Esophagus squamous epithelium (tissue), 5 donors: Measurements from ENCODE around the gene BRD7. TPM values are rescaled to one million over a fixed set of nuclear protein-coding genes. Genes with fewer than 3 reads are reported as not detected.

Source experiments
- DNase-seq: peaks from one replicate; lab custom pipeline; 2025; lab: John Stamatoyannopoulos, UW
- H3K27ac ChIP-seq, 4 donors: fragments of 200-600 bp; sonication (generic); one replicate each; pipeline ENCODE4 v1.5.1; 2016 to 2019; ENCODE audit warnings: mild to moderate bottlenecking in 1 of 4
- H3K27me3 ChIP-seq, 4 donors: fragments of 200-600 bp; sonication (generic); 1 replicate in 3 of 4; 2 replicates in 1 of 4; pipeline versions ENCODE4 v1.5.1 to v1.6.0; 2017 to 2021; ENCODE audit warnings: antibody characterized with exemption in 1 of 4
- H3K36me3 ChIP-seq, 3 donors: fragments of 200-600 bp; sonication (generic); one replicate each; pipeline ENCODE4 v1.5.1; 2016 to 2019
- H3K4me1 ChIP-seq, 3 donors: fragments of 200-600 bp; sonication (generic); one replicate each; pipeline ENCODE4 v1.5.1; 2017 to 2019
- H3K4me3 ChIP-seq, 4 donors: fragments of 200-600 bp; sonication (generic); 1 replicate in 3 of 4; 2 replicates in 1 of 4; pipeline ENCODE4 v1.5.1; 2016 to 2019; ENCODE audit warnings: mild to moderate bottlenecking in 2 of 4, moderate library complexity in 1 of 4
- H3K9me3 ChIP-seq, 3 donors: fragments of 200-600 bp; sonication (generic); one replicate each; pipeline ENCODE4 v1.5.1; 2016 to 2019
- POLR2A ChIP-seq, 4 donors: fragments of 450-650 bp; IDR thresholded peaks; one replicate each; pipeline ENCODE4 v1.6.1; 2017; ENCODE audit warnings: antibody characterized with exemption in 4 of 4, mild to moderate bottlenecking in 4 of 4, moderate library complexity in 3 of 4
- WGBS, 2 donors: methylation state at CpG; one replicate each; pipeline ENCODE4 v1.1.5; 2018; 5-methylcytosine and 5-hydroxymethylcytosine counted together
- intact Hi-C: fragments of 100-400 bp; cut with DNase I; formaldehyde crosslinking; loops from one replicate; pipeline ENCODE4 v1.15.0; 2022
- total RNA-seq, 4 donors: library from RNA; depleted of rRNA; stranded (reverse); fragments of >200 nt; gene quantifications; one replicate each; pipeline ENCODE4 v1.1.0, GENCODE V29; 2016
- TF ChIP-seq, protein P1 (sequence below), 6 experiments: fragments of 450-650 bp in 4 of 6; fragments of 200-600 bp in 2 of 6; sonication (generic) in 2 of 6; IDR thresholded peaks; one replicate each; pipeline ENCODE4 v1.5.1; 2016 to 2019; ENCODE audit warnings: antibody characterized with exemption in 6 of 6, mild to moderate bottlenecking in 4 of 6, moderate library complexity in 4 of 6
- donor health status: DM: yes; HTN: yes; CAD: no.

BRD7 gene
- total RNA-seq, 4 donors from 2014 or later: 42.0 to 81.9 (median 51.4) TPM

DNA sequence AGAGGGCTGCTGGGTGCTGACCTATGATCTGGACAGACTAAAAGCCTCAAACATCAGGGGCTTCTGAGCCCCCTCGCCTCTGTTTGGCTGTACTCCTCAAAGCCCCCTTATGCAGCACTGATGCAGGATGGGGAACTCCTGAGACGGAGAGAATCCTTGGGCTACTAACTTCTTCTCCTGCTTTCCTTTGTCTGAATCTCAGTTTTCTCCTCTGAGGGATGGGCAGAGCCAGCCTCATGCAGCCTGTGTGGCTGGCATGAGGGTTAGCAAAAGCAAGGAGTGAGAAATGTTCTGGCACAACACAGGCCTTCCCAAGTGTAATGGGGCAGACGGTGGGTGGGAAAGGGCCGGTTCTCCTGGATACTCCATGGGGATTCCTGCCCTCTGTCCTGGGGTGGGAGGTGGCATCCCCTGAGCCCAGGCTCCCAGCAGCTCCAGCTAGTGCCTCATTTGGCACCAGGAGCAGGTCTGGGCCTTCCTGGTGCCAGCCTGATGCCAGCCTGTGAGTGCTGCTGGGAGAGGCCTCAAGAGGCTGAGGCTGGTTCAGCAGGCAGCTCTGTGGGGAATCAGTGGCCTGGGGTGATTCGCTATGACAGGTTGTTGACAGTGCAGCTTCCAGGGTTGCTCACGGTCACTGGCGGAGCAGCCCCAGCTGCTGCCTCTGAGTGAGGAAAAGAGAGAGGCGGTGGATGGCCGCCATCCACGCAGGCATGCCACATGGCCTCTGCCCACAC is 4.0 kb upstream of the BRD7 start:
- Histone ChIP-seq H3K4me3 (no peak overlapping the region), H3K9me3 (no peaks in the 10 kb centered on the region), H3K27me3 (no peaks in the 10 kb centered on the region), H3K27ac (peak overlapping the region in 3 of 4 donors; percentile 43 to 60 (median 50)), H3K4me1 (peaks cover 2 to 28% (median 6%) of the 10 kb centered on the region in 3 donors), H3K36me3 (no peaks in the 10 kb centered on the region)
- TF ChIP-seq POLR2A (IDR thresholded peaks at IDR 0.05): no peak
- TF ChIP-seq, protein P1, sequence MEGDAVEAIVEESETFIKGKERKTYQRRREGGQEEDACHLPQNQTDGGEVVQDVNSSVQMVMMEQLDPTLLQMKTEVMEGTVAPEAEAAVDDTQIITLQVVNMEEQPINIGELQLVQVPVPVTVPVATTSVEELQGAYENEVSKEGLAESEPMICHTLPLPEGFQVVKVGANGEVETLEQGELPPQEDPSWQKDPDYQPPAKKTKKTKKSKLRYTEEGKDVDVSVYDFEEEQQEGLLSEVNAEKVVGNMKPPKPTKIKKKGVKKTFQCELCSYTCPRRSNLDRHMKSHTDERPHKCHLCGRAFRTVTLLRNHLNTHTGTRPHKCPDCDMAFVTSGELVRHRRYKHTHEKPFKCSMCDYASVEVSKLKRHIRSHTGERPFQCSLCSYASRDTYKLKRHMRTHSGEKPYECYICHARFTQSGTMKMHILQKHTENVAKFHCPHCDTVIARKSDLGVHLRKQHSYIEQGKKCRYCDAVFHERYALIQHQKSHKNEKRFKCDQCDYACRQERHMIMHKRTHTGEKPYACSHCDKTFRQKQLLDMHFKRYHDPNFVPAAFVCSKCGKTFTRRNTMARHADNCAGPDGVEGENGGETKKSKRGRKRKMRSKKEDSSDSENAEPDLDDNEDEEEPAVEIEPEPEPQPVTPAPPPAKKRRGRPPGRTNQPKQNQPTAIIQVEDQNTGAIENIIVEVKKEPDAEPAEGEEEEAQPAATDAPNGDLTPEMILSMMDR (IDR thresholded peaks at IDR 0.05): peak in 1 of 6 experiments; percentile 26
- 45 to 69% methylated on average over 2 to 8 of the region's 10 CpGs for WGBS, 2 donors
- intact Hi-C loops: loop anchor here (5.0 kb wide), 1 partner anchor 295 kb away; no protein-coding TSS in a partner anchor
- no peak for DNase-seq

DNA sequence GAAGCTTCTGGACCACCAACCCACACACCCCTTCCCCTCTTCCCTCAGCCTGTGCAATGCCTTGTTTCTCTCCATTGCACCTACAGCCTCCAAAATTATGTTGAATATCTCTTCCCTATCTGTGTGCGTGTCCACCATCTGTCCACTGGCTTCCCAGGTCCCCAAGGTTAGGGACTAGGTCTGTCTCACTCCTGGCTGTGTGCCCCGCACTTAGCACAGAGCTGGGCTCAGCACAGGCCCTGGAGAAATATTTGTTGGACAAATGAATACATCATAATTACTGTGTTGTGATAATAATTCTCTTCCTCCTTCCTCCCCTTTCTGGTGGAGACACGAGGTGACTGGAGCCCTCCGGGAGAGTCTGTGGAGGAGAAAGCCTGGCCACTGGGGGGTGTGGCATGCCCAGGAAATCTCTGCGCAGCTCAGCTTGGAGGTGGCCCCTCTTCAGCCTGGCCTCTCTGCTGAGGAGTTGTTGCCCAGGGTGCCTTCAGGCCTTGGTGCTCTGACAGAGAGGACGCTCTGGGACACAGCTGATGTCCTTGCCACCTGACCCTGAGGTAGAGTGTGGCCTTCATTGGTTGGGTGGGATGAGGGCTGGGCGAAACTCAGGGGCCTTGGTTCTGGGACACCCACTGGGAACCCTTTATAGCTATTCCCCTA is 3.3 kb upstream of the BRD7 start:
- Histone ChIP-seq H3K4me1 (peaks cover 7 to 35% (median 13%) of the 10 kb centered on the region in 3 donors), H3K36me3 (no peaks in the 10 kb centered on the region), H3K27me3 (no peaks in the 10 kb centered on the region), H3K9me3 (no peaks in the 10 kb centered on the region), H3K27ac (peak overlapping the region in 2 of 4 donors; percentile 43 to 60), H3K4me3 (no peak overlapping the region)
- 69 to 70% methylated on average over 4 to 5 of the region's 7 CpGs for WGBS, 2 donors
- no peak for TF ChIP-seq POLR2A (IDR thresholded peaks at IDR 0.05)
- TF ChIP-seq, protein P1 (IDR thresholded peaks at IDR 0.05): peak in 1 of 6 experiments; percentile 6
- intact Hi-C loops: loop anchor here (5.0 kb wide), 1 partner anchor 295 kb away; no protein-coding TSS in a partner anchor
- no peak for DNase-seq

DNA sequence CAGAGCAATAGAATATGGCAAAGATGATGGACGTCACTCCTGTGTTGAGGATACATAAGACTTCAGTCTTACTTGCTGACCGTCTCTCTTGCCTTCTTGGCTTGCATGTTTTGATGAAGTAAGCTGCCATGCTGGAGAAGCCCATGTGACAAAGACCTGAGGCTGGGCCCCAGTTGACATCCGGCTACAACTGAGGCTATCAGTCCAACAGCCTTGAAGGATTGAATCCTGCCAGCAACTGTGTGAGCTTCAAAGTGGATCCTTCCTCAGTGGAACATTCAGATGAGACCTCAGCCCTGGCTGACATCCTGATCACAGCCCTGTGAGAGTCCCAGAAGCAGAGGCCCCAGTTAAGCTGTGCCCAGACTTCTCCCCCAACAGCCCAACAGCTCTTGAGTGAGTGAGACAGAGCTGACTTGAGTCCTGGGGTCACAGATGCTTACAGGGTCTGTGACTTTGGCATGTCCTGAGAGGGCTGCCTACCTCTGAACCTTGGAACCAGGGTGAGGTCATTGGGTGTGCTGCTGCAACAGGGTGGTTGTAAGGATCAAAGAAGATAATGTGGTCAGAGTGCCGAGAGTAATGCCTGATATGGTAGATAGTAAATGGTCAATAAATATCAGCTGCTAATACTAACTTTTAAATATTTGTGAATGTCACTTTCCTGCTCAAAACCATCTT is 2.4 kb upstream of the BRD7 start:
- intact Hi-C loops: loop anchor here (5.0 kb wide), 1 partner anchor 296 kb away; no protein-coding TSS in a partner anchor

DNA sequence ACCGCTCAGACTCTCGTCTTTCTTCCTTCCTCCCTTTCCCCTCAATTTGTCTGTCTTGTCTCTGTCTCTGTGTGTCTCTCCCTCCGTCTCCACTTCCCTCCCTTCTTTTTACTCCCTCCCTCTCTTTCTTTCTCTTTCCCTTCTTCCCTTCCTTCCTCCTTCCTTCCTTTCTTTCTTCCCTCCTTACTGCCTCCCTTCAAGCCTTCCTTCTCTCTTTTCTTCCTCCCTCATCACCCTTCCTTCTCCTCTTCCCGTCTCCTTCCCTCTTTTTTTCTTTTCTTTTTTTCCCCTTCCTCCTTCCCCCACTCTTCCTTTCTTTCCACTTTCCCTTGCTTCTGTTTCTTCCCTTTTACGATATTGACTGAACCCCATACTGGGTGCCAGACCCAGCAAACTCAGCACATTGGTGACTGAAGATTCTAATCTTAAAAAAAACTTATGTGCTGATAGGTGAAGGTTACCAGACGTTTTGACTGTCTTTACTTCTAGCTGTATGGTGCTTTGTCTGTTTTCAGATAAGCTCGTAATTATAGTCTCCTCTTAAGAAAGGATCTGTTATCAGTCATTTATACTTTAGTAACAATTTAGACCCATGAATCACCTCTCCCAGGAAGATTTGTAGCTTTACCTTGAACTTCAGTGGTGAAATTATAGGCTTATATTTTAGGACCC is 481 bp upstream of the BRD7 start:
- Histone ChIP-seq H3K4me1 (peaks cover 9 to 58% (median 19%) of the 10 kb centered on the region in 3 donors), H3K36me3 (peaks cover 0 to 19% (median 0%) of the 10 kb centered on the region in 3 donors), H3K27me3 (no peaks in the 10 kb centered on the region), H3K4me3 (peak overlapping the region; percentile 10 to 100 (median 88)), H3K9me3 (no peaks in the 10 kb centered on the region), H3K27ac (peak overlapping the region; percentile 70 to 95 (median 92))
- TF ChIP-seq POLR2A (IDR thresholded peaks at IDR 0.05): no peak
- TF ChIP-seq, protein P1 (IDR thresholded peaks at IDR 0.05): no peak
- intact Hi-C loops: loop anchor here (10.0 kb wide), 1 partner anchor 436 kb away; no protein-coding TSS in a partner anchor
- WGBS, 2 donors: 20 to 22% methylated on average over 7 of the region's 7 CpGs
- no peak for DNase-seq

More for the DNA sequence above, 2.4 kb upstream of the BRD7 start:
- Histone ChIP-seq H3K9me3 (no peaks in the 10 kb centered on the region), H3K4me1 (peaks cover 9 to 44% (median 19%) of the 10 kb centered on the region in 3 donors), H3K27ac (no peak overlapping the region), H3K36me3 (no peaks in the 10 kb centered on the region), H3K27me3 (no peaks in the 10 kb centered on the region), H3K4me3 (no peak overlapping the region)
- 85 to 93% methylated on average over 1 to 4 of the region's 4 CpGs for WGBS, 2 donors
- TF ChIP-seq, protein P1 (IDR thresholded peaks at IDR 0.05): no peak
- no peak for TF ChIP-seq POLR2A (IDR thresholded peaks at IDR 0.05)
- DNase-seq: no peak
